ENCODE measurements around the gene FAM180A.

DNA sequence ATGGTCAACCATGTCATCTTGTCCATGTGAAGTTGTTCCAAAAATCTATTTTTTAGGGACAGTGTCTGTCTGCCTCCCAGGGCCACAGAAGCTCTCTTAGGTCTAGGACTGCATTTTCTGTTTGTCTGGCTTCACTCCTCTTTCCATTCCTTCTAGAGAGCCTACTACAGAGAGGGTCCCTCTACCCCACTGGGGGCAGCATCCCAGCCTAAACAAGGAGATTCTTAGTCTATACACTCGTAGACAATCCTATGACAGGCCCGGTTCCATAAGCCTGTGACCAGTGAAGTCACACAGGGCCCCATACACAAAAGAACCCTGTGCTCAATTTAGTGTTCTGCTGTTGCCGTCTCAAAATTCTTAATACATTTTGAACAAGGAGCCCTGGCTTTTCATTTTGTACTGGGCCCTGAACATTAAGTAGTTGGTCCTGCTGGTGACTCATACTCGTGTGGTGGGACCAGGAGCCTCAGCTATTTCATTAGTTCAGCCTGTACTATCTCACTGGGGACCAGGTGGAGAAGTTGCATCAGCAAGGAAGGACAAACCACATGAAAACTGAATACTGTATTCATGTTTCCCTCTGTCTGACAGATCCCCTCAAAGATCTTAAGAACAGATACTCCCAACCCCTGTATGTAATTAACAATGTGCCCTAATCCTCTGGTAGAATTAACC, 23.5 kb upstream of the FAM180A start:
- TF ChIP-seq, protein P1, sequence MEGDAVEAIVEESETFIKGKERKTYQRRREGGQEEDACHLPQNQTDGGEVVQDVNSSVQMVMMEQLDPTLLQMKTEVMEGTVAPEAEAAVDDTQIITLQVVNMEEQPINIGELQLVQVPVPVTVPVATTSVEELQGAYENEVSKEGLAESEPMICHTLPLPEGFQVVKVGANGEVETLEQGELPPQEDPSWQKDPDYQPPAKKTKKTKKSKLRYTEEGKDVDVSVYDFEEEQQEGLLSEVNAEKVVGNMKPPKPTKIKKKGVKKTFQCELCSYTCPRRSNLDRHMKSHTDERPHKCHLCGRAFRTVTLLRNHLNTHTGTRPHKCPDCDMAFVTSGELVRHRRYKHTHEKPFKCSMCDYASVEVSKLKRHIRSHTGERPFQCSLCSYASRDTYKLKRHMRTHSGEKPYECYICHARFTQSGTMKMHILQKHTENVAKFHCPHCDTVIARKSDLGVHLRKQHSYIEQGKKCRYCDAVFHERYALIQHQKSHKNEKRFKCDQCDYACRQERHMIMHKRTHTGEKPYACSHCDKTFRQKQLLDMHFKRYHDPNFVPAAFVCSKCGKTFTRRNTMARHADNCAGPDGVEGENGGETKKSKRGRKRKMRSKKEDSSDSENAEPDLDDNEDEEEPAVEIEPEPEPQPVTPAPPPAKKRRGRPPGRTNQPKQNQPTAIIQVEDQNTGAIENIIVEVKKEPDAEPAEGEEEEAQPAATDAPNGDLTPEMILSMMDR (IDR thresholded peaks at IDR 0.05) = no peak
- TF ChIP-seq EP300 (IDR thresholded peaks at IDR 0.05) = no peak

Measured in stomach (tissue), 4 donors.